Left ventricle myocardium superior (tissue), 1 donor: ENCODE measurements around the gene TIMP3. TPM values are rescaled to one million over a fixed set of nuclear protein-coding genes. Genes with fewer than 3 reads are reported as not detected.

Experiments used
- ATAC-seq: fragments of 200-7000 bp; cut with Tn5 transposase; one replicate; pipeline ENCODE4 v1.9.1; 2020; ENCODE audit warnings: mild to moderate bottlenecking, moderate library complexity
- DNase-seq: peaks from one replicate; pipeline ENCODE4 v3.0.0-alpha.2; 2020
- intact Hi-C: fragments of 100-400 bp; cut with micrococcal nuclease; formaldehyde crosslinking; loops from one replicate; pipeline ENCODE4 v1.11.0; 2022
- total RNA-seq: library from RNA; stranded (reverse); fragmentation: NEBNext Ultra II Directional; extraction: Animal tissue kit (Norgen Biotek cat#: 25700); gene quantifications from one replicate; pipeline ENCODE4 v1.2.1, GENCODE V29; 2021
- donor health status: DM: no; HTN: yes; CAD: no; lungs with severe emphysema.

TIMP3 gene
- total RNA-seq, 1 donor from 2014 or later = 256 TPM

GRCh38 chr22:32904044-32904443, 102.5 kb downstream of the TIMP3 start:
- ATAC-seq (peak; percentile 79), DNase-seq (no peak)
- intact Hi-C loops = no loop called here

- peak; percentile 75 for ATAC-seq
- DNase-seq = no peak
- intact Hi-C loops = no loop called here
Measured at GRCh38 chr22:32905400-32905799, 103.9 kb downstream of the TIMP3 start.

GRCh38 chr22:32909581-32910428, 108.3 kb downstream of the TIMP3 start:
- DNase-seq (no peak), ATAC-seq (no peak)
- intact Hi-C loops = no loop called here

GRCh38 chr22:32910429-32910772, 108.9 kb downstream of the TIMP3 start:
- no peak for ATAC-seq
- intact Hi-C loops = no loop called here

GRCh38 chr22:32911503-32911902, 110.0 kb downstream of the TIMP3 start:
- no peak for ATAC-seq
- intact Hi-C loops = no loop called here
- no peak for DNase-seq

More at GRCh38 chr22:32910429-32910772, 108.9 kb downstream of the TIMP3 start:
- no peak for DNase-seq
